ENCODE data around the gene PLCD4.

- TF ChIP-seq EZH2 (IDR thresholded peaks at IDR 0.05) = no peak
- TF ChIP-seq POLR2AphosphoS5 (IDR thresholded peaks at IDR 0.05; ENCODE audit: borderline replicate concordance, low read depth, low read length) = no peak
- TF ChIP-seq FOXP2 (optimal IDR thresholded peaks at IDR 0.05; ENCODE audit: control extremely low read depth, extremely low read length, insufficient read depth) = no peak
Measured at GRCh38 chr2:218644721-218645120, 37.0 kb downstream of the PLCD4 start.

Measured in SK-N-MC (cell line).